Right lobe of liver (tissue), 6 donors: ENCODE results near the gene SSRP1. TPM values are rescaled to one million over a fixed set of nuclear protein-coding genes. Genes with fewer than 3 reads are reported as not detected.
"Not testable (repeated sequence)": the region's sequence is repeated elsewhere in the genome, so short reads cannot be mapped to it uniquely, and the experiment has no call there.

Source experiments
- ATAC-seq, 4 donors: fragments of 200-7000 bp; cut with Tn5 transposase; one replicate each; pipeline ENCODE4 v1.9.1; 2020; ENCODE audit warnings: mild to moderate bottlenecking in 4 of 4, moderate library complexity in 4 of 4
- DNase-seq, 3 donors: peaks; one replicate each; pipeline ENCODE4 v3.0.0-alpha.2; 2020
- H3K27ac ChIP-seq, 3 donors: fragments of 200-600 bp; one replicate each; pipeline ENCODE4 v1.8.0; 2022
- H3K27me3 ChIP-seq, 2 donors: fragments of 200-600 bp; one replicate each; pipeline ENCODE4 v1.8.0; 2022
- H3K36me3 ChIP-seq, 4 donors: fragments of 200-600 bp; sonication (generic) in 1 of 4; one replicate each; pipeline versions ENCODE4 v1.5.1 to v1.8.0; 2017 to 2022; ENCODE audit warnings: control low read depth in 1 of 4
- H3K4me1 ChIP-seq, 4 donors: fragments of 200-600 bp; sonication (generic) in 1 of 4; one replicate each; pipeline versions ENCODE4 v1.5.1 to v1.8.0; 2017 to 2022; ENCODE audit warnings: control low read depth in 1 of 4
- H3K4me3 ChIP-seq, 3 donors: fragments of 200-600 bp; one replicate each; pipeline ENCODE4 v1.8.0; 2022
- H3K9me3 ChIP-seq, 4 donors: fragments of 200-600 bp; sonication (generic) in 1 of 4; one replicate each; pipeline versions ENCODE4 v1.5.1 to v1.8.0; 2017 to 2022; ENCODE audit warnings: control low read depth in 1 of 4
- POLR2A ChIP-seq: fragments of 450-650 bp; IDR thresholded peaks from one replicate; pipeline ENCODE4 v1.6.1; 2017; ENCODE audit warnings: antibody characterized with exemption, mild to moderate bottlenecking
- WGBS: methylation state at CpG from one replicate; pipeline ENCODE4 v1.1.6; 2018; ENCODE audit warnings: low coverage, low lambda C conversion rate; ENCODE audit not compliant: insufficient coverage; ENCODE audit errors: missing lambda C conversion rate; 5-methylcytosine and 5-hydroxymethylcytosine counted together
- intact Hi-C, 2 donors: fragments of 100-400 bp; cut with DNase I; formaldehyde crosslinking; loops; one replicate each; pipeline versions ENCODE4 v1.11.2 to v1.14.1; 2022
- total RNA-seq, 6 experiments: library from RNA; depleted of rRNA in 2 of 6; stranded (reverse); fragments of >200 nt in 2 of 6; fragmentation: NEBNext Ultra II Directional in 3 of 6; extraction: Animal tissue kit (Norgen Biotek cat#: 25700) in 3 of 6; gene quantifications; one replicate each; pipeline versions ENCODE4 v1.1.0 to v1.2.4, GENCODE V29; 2016 to 2023
- TF ChIP-seq, protein P1 (sequence below), 4 donors: fragments of 200-600 bp in 3 of 4; fragments of 450-650 bp in 1 of 4; IDR thresholded peaks; one replicate each; pipeline versions ENCODE4 v1.5.1 to v1.8.0; 2016 to 2022; ENCODE audit warnings: antibody characterized with exemption in 4 of 4, mild to moderate bottlenecking in 2 of 4
- donor health status: DM: no; HTN: yes; CAD: no.
- donor health status: DM: no; HTN: no; CAD: no.
- donor health status: DM: no; HTN: no; CAD: no.
- donor health status: DM: no; HTN: yes; CAD: no.
- donor health status: DM: no; HTN: yes; CAD: no.

Gene SSRP1
- total RNA-seq, 6 experiments from 2014 or later = 24.5 to 47.9 (median 29.9) TPM

DNA sequence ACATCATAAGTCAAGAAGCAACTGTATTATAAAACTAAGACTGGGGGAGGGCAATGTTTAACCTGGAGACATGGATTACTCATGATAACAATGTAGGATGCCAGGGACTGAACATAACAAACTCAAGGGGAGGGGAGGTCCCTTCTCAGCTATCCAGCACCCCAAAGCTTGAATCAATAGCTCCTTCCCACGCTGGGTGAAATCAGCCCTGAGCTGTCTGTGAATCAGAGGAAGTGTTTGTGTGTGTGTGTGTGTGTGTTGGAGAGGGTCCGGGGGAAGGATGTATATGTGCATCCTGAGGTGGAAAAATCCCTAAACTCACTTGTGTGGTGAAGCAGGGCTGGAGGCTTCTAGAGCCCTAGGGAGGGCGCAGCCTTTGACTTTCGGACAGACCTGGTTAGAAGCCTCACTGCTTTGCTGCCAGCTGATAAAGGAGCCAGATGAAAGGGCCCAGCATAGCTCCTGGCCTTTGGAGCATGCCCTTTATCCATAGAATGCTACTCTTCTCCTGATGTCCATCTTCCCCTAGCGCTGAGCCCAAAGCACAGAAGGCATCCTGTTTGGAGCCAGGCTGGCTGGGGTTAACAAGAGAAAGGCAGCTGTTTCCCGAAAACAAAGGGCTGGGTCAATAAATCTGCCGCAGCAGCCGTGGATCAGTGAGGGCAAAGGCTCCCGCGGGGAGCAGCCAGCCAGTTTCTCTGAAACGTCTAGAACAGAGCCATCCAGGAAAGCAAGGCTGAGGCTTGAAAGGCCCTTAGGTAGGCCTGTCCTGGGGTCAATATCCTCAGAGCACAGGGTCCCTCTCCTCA lies 46.7 kb downstream of the SSRP1 start:
- peak overlapping the region; percentile 49 to 83 (median 80) for H3K27ac ChIP-seq
- intact Hi-C loops = no loop called here
- no peaks in the 10 kb centered on the region for H3K9me3 ChIP-seq
- ATAC-seq = peak; percentile 66 to 77 (median 74)
- TF ChIP-seq, protein P1, sequence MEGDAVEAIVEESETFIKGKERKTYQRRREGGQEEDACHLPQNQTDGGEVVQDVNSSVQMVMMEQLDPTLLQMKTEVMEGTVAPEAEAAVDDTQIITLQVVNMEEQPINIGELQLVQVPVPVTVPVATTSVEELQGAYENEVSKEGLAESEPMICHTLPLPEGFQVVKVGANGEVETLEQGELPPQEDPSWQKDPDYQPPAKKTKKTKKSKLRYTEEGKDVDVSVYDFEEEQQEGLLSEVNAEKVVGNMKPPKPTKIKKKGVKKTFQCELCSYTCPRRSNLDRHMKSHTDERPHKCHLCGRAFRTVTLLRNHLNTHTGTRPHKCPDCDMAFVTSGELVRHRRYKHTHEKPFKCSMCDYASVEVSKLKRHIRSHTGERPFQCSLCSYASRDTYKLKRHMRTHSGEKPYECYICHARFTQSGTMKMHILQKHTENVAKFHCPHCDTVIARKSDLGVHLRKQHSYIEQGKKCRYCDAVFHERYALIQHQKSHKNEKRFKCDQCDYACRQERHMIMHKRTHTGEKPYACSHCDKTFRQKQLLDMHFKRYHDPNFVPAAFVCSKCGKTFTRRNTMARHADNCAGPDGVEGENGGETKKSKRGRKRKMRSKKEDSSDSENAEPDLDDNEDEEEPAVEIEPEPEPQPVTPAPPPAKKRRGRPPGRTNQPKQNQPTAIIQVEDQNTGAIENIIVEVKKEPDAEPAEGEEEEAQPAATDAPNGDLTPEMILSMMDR (IDR thresholded peaks at IDR 0.05) = no peak
- TF ChIP-seq POLR2A = no peak
- peak; percentile 58 to 71 (median 70) for DNase-seq
- H3K36me3 ChIP-seq = no peaks in the 10 kb centered on the region
- WGBS = 7% methylated on average over 5 of the region's 11 CpGs
- no peaks in the 10 kb centered on the region for H3K27me3 ChIP-seq
- H3K4me3 ChIP-seq = no peak overlapping the region
- peaks cover 0 to 41% (median 16%) of the 10 kb centered on the region in 4 donors for H3K4me1 ChIP-seq

DNA sequence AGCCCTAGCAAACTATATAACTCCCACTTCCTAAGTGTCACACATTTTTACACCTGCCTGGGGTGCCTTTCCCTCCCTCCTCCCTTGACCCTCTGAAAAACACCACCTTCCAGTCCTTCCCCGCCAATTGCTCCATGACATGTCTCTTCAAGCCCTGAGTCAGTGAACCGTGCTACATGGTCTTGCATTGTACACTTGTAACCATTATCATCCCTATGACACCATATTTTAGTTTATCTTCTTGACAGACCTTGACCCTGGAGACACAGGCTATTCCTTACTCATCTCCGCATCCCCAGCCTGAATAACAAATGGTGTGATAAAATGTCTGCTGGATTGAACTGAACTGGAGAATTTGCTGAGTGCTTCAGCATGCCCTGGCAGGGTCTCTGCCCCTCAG lies 47.8 kb downstream of the SSRP1 start:
- Histone ChIP-seq H3K9me3 (no peaks in the 10 kb centered on the region), H3K27me3 (no peaks in the 10 kb centered on the region), H3K36me3 (no peaks in the 10 kb centered on the region), H3K4me3 (no peak overlapping the region), H3K27ac (no peak overlapping the region), H3K4me1 (peaks cover 0 to 30% (median 11%) of the 10 kb centered on the region in 4 donors)
- ATAC-seq (no peak), DNase-seq (no peak)
- 100% methylated on average over 2 of the region's 3 CpGs for WGBS
- intact Hi-C loops = no loop called here
- no peak for TF ChIP-seq POLR2A
- TF ChIP-seq, protein P1 (IDR thresholded peaks at IDR 0.05) = no peak

GRCh38 chr11:57283231-57283990 lies 52.3 kb downstream of the SSRP1 start:
- ATAC-seq (no peak), DNase-seq (no peak)
- H3K4me1 ChIP-seq = peaks cover 0 to under 1% (median under 1%) of the 10 kb centered on the region in 4 donors
- 80% methylated on average over 2 of the region's 2 CpGs for WGBS
- H3K27me3 ChIP-seq = no peaks in the 10 kb centered on the region
- no peak overlapping the region for H3K27ac ChIP-seq
- H3K4me3 ChIP-seq = no peak overlapping the region
- TF ChIP-seq POLR2A = no peak
- TF ChIP-seq, protein P1 (IDR thresholded peaks at IDR 0.05) = no peak
- intact Hi-C loops = no loop called here
- H3K36me3 ChIP-seq = no peaks in the 10 kb centered on the region
- H3K9me3 ChIP-seq = no peaks in the 10 kb centered on the region

DNA sequence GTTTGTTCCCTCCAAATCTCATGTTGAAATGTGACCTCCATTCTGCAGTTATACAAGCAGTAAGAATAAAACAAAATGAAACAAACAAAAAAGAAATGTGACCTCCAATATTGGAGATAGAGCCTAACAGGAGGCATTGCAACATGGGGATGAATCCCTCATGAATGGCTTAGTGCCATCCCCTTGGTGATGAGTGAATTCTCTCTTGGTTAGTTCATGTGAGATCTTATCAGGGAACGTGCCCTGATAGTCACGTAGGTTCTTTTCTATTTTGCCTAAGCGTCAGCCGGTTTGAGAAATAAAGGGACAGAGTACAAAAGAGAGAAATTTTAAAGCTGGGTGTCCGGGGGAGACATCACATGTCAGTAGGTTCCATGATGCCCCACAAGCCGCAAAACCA lies 54.1 kb downstream of the SSRP1 start:
- DNase-seq = not testable (repeated sequence)

DNA sequence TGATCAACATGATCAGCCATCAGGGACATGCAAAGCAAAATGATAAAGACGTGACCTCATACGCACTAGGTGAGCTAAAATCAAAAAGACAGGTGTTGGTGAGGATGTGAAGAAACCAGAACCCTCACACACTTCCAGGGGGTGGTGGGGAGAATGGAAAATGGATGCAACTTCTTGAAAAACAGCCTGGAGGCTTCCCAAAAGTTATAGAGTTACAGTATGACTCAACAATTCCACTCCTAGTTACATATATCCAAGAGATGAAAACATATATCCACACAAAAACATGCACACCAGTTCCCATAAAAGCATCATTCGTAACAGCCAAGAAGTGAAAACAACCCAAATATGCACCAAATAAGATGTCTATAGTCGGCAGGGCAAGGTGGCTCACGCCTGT lies 56.6 kb downstream of the SSRP1 start:
- H3K4me3 ChIP-seq = no peak overlapping the region
- DNase-seq (no peak), ATAC-seq (no peak)
- intact Hi-C loops = no loop called here
- H3K9me3 ChIP-seq = no peaks in the 10 kb centered on the region
- peaks cover 0 to 18% (median 7%) of the 10 kb centered on the region in 4 donors for H3K4me1 ChIP-seq
- WGBS = 90% methylated on average over 5 of the region's 5 CpGs
- no peaks in the 10 kb centered on the region for H3K27me3 ChIP-seq
- no peak for TF ChIP-seq POLR2A
- TF ChIP-seq, protein P1 (IDR thresholded peaks at IDR 0.05) = no peak
- no peaks in the 10 kb centered on the region for H3K36me3 ChIP-seq
- no peak overlapping the region for H3K27ac ChIP-seq

More for the DNA sequence above, 54.1 kb downstream of the SSRP1 start:
- H3K27me3 ChIP-seq, H3K9me3 ChIP-seq, ATAC-seq, intact Hi-C loops, H3K36me3 ChIP-seq, H3K27ac ChIP-seq, H3K4me3 ChIP-seq: not testable (repeated sequence)
- H3K4me1 ChIP-seq = peaks cover 0 to 17% (median 7%) of the 10 kb centered on the region in 4 donors
- 70% methylated on average over 6 of the region's 6 CpGs for WGBS
